IPS-18c (cell line): ENCODE results near the gene PPP1R15A.
"Not testable (repeated sequence)": the region's sequence is repeated elsewhere in the genome, so short reads cannot be mapped to it uniquely, and the experiment has no call there.

Experiments
- H3K4me3 ChIP-seq: 2 replicates; pipeline ENCODE4 v1.7.0; 2013; ENCODE audit warnings: low read depth, mild to moderate bottlenecking, low read length, moderate library complexity; ENCODE audit not compliant: insufficient read depth
- H3K9me3 ChIP-seq: one replicate; pipeline ENCODE4 v1.6.1; 2013; ENCODE audit warnings: mild to moderate bottlenecking, low read length, moderate library complexity; ENCODE audit not compliant: control insufficient read depth, insufficient read depth

The PPP1R15A gene

GRCh38 chr19:48899781-48900476 lies 27.7 kb downstream of the PPP1R15A start, which contains the start of gene NUCB1:
Gene NUCB1 (plus strand): TSS chr19:48900312. CDS start chr19:48900797, 485 bp downstream.
- peak within 1 kb of the TSS; percentile 96 for H3K4me3 ChIP-seq
- H3K9me3 ChIP-seq = no peaks in the 10 kb centered on the region

GRCh38 chr19:48900477-48901406 lies 28.5 kb downstream of the PPP1R15A start:
- no peaks in the 10 kb centered on the region for H3K9me3 ChIP-seq
- H3K4me3 ChIP-seq = peak overlapping the region; percentile 96

- H3K4me3 ChIP-seq, H3K9me3 ChIP-seq: not testable (repeated sequence)
Measured at GRCh38 chr19:48902291-48902690, 30.1 kb downstream of the PPP1R15A start.

GRCh38 chr19:48903788-48904187 lies 31.6 kb downstream of the PPP1R15A start:
- not testable (repeated sequence) for H3K9me3 ChIP-seq, H3K4me3 ChIP-seq

GRCh38 chr19:48905664-48906063 lies 33.4 kb downstream of the PPP1R15A start:
- Histone ChIP-seq H3K4me3 (no peak overlapping the region), H3K9me3 (no peaks in the 10 kb centered on the region)

- no peak overlapping the region for H3K4me3 ChIP-seq
- H3K9me3 ChIP-seq = no peaks in the 10 kb centered on the region
Measured at GRCh38 chr19:48906324-48906723, 34.1 kb downstream of the PPP1R15A start.

GRCh38 chr19:48907671-48908070 lies 35.5 kb downstream of the PPP1R15A start:
- no peak overlapping the region for H3K4me3 ChIP-seq
- H3K9me3 ChIP-seq = no peaks in the 10 kb centered on the region

GRCh38 chr19:48909424-48910077 lies 37.3 kb downstream of the PPP1R15A start:
- not testable (repeated sequence) for H3K4me3 ChIP-seq, H3K9me3 ChIP-seq

- H3K9me3 ChIP-seq = no peaks in the 10 kb centered on the region
- H3K4me3 ChIP-seq = no peak overlapping the region
Measured at GRCh38 chr19:48910803-48911202, 38.6 kb downstream of the PPP1R15A start.

GRCh38 chr19:48913114-48913889 lies 41.1 kb downstream of the PPP1R15A start:
- H3K4me3 ChIP-seq = no peak overlapping the region

GRCh38 chr19:48914181-48914580 lies 42.0 kb downstream of the PPP1R15A start:
- no peak overlapping the region for H3K4me3 ChIP-seq
- H3K9me3 ChIP-seq = no peaks in the 10 kb centered on the region

More at GRCh38 chr19:48913114-48913889, 41.1 kb downstream of the PPP1R15A start:
- H3K9me3 ChIP-seq = no peaks in the 10 kb centered on the region

GRCh38 chr19:48915757-48916156 lies 43.5 kb downstream of the PPP1R15A start:
- H3K4me3 ChIP-seq = no peak overlapping the region
- H3K9me3 ChIP-seq = no peaks in the 10 kb centered on the region

GRCh38 chr19:48918071-48918470 lies 45.9 kb downstream of the PPP1R15A start:
- H3K4me3 ChIP-seq = no peak overlapping the region
- no peaks in the 10 kb centered on the region for H3K9me3 ChIP-seq

GRCh38 chr19:48918801-48919247 lies 46.6 kb downstream of the PPP1R15A start:
- Histone ChIP-seq H3K4me3 (no peak overlapping the region), H3K9me3 (no peaks in the 10 kb centered on the region)

- H3K9me3 ChIP-seq, H3K4me3 ChIP-seq: not testable (repeated sequence)
Measured at GRCh38 chr19:48919271-48919670, 47.0 kb downstream of the PPP1R15A start.

GRCh38 chr19:48920949-48921348 lies 48.7 kb downstream of the PPP1R15A start:
- Histone ChIP-seq H3K4me3 (no peak overlapping the region), H3K9me3 (no peaks in the 10 kb centered on the region)
